Activated T-helper 9 cell treated with anti-CD3 and anti-CD28 coated beads, Interleukin-2, amount 50 U/mL, for 16 hours (primary cell): Measurements from ENCODE around the gene PHOSPHO1.

Experiments
- DNase-seq: peaks from one replicate; pipeline ENCODE4 v3.0.0-alpha.2; 2020; ENCODE audit warnings: low read depth

The PHOSPHO1 gene

GRCh38 chr17:49218941-49219913 lies 11.4 kb downstream of the PHOSPHO1 start:
- no peak for DNase-seq

- no peak for DNase-seq
Measured at GRCh38 chr17:49217651-49218413, 12.8 kb downstream of the PHOSPHO1 start.

GRCh38 chr17:49216953-49217650 lies 13.5 kb downstream of the PHOSPHO1 start:
- DNase-seq, result no peak

- DNase-seq, result no peak
Measured at GRCh38 chr17:49216482-49216881, 14.1 kb downstream of the PHOSPHO1 start.

- no peak for DNase-seq
Measured at GRCh38 chr17:49214676-49215360, 15.8 kb downstream of the PHOSPHO1 start.

GRCh38 chr17:49213847-49214246 lies 16.7 kb downstream of the PHOSPHO1 start:
- no peak for DNase-seq

GRCh38 chr17:49213399-49213798 lies 17.2 kb downstream of the PHOSPHO1 start:
- no peak for DNase-seq

GRCh38 chr17:49210158-49211029 lies 20.2 kb downstream of the PHOSPHO1 start, which contains the start of the genes ABI3 and GNGT2:
Gene ABI3, plus strand, starts transcription at chr17:49210707. Its CDS starts 18 bp downstream, at chr17:49210725.
Gene GNGT2, minus strand, starts transcription at chr17:49210574. Its CDS starts 3,152 bp downstream, at chr17:49207422.
- DNase-seq, result no peak

GRCh38 chr17:49209061-49209571 lies 21.5 kb downstream of the PHOSPHO1 start:
- no peak for DNase-seq

GRCh38 chr17:49204516-49204915 lies 26.1 kb downstream of the PHOSPHO1 start:
- DNase-seq, result no peak

GRCh38 chr17:49203796-49204195 lies 26.8 kb downstream of the PHOSPHO1 start:
- no peak for DNase-seq

- DNase-seq, result no peak
Measured at GRCh38 chr17:49201481-49201927, 29.1 kb downstream of the PHOSPHO1 start.

GRCh38 chr17:49200423-49201083 lies 30.0 kb downstream of the PHOSPHO1 start:
- no peak for DNase-seq

- no peak for DNase-seq
Measured at GRCh38 chr17:49198211-49198610, 32.4 kb downstream of the PHOSPHO1 start.

- no peak for DNase-seq
Measured at GRCh38 chr17:49197346-49197998, 33.1 kb downstream of the PHOSPHO1 start.

- DNase-seq, result no peak
Measured at GRCh38 chr17:49196520-49196919, 34.1 kb downstream of the PHOSPHO1 start.

- no peak for DNase-seq
Measured at GRCh38 chr17:49195751-49196150, 34.8 kb downstream of the PHOSPHO1 start.

- no peak for DNase-seq
Measured at GRCh38 chr17:49194297-49194607, 36.3 kb downstream of the PHOSPHO1 start.
